CD4-positive, alpha-beta T cell treated with Interleukin-17A for 4 hours (primary cell): Measurements from ENCODE around the gene TMC7.

ENCODE experiments used
- DNase-seq: peaks from one replicate; pipeline ENCODE4 v3.0.0-alpha.2; 2020; ENCODE audit warnings: mixed read lengths

Gene TMC7

DNA sequence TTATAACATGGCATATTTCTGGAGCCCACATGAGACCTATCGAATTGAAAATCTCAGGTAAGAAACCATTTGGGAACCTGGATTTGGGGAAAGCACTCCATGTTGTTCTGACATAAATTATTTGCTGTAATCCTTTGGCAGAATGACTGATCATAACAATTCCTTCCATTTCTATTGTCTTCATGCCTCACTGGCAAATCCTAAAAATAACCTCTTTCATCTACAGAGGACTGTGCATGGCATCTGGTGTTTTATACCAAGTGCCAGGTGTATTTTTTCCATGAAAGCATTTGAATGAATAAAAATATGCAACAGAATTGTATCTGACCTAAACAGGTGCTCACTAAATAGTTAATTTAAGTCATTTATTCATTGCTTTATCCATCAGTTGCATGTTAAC, 50.0 kb downstream of the TMC7 start:
- DNase-seq, result no peak

DNA sequence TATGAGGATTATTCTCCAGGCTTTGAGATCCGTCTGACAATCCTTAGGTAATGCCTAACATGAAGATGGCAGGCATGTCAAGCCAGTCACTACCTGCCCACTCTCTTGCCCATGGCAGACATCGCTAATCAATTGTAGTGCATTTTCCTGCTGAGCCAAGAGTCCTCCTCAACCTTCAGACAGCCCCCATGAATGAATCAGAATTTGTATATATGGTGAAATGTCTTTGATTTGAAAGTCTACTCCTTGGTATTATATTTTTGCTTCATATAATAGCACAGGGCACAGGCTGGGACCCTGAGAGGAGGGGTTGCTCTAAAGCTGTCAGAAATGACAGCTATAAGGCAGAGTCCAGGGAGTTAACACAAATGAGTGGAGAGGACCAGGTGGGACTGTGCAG, 56.7 kb downstream of the TMC7 start:
- DNase-seq, result no peak

DNA sequence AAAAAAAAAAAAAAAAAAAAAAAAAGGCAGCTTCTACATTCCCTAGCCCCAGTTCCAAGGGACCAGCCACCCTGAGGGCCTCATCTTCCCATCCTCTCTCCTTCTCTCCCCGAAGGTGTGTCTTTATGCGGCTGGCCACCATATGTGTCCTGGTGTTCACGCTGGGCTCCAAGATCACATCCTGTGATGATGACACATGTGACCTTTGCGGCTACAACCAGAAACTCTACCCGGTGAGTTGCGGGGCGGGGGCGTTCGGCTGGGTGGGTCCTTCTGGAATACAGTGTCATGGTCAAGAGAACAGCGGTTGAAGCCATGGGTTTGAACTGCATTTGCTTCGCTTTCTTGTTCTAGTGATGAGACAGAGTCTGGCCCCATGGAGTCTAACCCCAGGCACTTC, 61.0 kb downstream of the TMC7 start:
- DNase-seq, result no peak

DNA sequence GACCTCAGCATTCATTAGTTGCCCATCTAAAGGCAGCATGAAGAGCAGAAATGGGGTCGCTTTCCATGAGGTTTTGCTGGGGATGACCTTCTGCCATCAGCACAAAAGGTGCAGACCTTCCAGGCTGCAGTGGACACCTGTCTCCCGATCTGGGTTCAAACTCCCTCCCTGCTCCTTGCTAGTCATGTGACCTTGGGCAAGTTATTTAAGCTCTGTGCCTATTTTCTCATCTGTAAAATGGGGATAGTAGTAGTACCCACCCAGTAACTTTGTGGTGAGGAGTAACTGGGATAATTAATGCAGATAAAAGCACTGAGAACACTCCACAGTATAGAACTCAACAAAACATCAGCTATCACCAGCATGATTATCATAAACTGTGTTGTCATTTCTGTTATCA, 62.3 kb downstream of the TMC7 start:
- DNase-seq, result no peak

DNA sequence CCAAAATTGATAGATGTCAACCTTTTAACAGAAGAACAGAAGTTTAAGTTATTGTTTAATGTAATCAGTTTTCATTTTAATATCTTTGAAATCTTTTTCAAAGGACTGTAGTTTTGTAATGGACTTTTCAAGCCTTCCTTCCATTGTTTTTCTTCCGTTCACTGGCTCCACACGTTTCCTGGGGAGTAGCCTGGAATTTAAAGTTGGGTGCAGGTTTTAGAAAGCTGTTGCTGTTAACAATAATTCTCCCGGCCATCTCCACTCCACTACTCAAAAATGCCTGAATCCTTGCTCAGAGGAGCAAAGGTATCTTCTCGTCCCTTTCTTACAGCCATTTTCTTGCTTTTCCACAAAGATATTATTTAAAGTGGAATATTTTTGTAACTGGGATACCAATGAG, 79.0 kb downstream of the TMC7 start:
- no peak for DNase-seq

DNA sequence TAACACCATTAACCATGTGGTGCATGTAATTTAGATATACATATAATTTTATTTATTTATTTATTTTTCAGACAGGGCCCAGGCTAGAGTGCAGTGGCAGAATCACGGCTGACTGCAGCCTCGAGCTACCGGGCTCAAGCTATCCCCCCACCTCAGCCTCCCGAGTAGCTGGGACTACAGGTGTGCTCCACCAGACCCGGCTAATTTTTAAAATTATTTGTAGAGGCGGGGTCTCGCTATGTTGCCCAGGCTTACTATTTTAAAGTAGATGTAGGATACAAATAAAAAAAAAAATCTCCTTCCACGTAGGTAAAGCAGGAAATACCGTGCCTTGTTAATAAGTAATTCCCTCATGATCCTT, 83.2 kb downstream of the TMC7 start:
- peak; percentile 5 for DNase-seq

DNA sequence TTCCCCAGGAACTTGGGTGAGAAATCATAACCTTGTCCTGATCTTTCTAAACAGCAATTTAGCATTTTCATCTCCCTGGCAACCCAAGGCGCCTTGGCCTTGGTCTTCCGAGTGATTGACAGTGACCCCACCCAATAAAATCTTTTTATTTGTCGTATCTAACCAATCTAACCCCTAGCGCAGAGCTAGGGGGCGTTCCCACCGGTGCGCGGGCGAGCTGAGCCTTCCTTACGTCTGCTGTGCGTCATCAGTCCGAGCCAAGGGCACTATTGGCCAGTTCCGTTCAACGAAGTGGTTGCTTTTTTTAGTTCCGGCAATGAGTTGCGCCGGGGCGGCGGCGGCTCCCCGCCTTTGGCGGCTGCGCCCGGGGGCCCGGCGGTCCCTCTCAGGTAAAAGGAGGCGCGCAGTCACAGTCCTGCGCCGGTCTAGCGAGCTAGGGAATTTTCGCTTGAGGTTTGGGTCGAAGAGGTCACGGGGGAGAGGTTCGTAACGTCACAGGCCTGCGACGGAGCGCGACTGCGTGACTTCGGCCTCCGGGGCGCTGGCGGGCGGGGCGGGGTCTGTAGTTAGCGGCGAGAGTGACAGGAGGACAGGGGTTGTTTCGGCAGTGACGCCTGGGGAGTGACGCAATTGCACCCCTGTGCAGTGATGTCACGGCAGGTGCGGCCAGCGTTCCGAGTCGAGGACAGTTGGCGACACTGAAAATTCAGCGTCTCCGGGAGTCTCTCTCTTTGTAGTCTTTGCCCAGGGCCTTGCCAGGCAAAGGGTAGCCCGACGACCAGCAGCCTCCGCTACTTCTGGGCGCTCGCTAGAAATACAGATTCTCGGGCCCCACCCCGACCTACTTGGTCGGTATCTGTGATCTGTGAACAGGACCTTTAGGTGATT, 83.9 kb downstream of the TMC7 start, which contains the start of gene COQ7:
TSS of gene COQ7 (plus strand) at position 266 of the 888 bp plus-strand sequence. CDS start at position 317, 51 bp downstream.
- DNase-seq, result peak; percentile 97

DNA sequence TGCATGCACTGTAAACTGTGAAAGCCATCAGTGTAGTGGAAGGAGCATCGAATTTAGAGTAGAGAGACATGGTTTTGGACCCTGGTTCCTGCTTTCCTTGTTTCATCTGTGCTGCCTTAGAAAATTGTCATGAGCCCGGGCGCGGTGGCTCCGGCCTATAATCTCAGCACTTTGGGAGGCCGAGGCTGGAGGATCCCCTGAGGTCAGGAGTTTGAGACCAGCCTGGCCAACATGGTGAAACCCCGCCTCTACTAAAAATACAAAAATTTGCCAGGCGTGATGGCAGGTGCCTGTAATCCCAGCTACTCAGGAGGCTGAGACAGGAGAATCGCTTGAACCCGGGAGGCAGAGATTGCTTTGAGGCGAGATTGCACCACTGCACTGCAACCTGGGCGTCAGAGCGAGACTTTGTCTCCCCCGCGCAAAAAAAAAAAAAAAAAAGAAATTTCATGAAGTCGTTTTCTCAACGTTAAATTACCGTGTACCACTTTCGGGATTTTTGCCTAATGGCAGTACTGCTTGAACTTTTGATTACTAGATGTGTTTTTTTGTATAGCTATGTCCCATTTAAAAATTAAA, 84.6 kb downstream of the TMC7 start:
- DNase-seq, result no peak

DNA sequence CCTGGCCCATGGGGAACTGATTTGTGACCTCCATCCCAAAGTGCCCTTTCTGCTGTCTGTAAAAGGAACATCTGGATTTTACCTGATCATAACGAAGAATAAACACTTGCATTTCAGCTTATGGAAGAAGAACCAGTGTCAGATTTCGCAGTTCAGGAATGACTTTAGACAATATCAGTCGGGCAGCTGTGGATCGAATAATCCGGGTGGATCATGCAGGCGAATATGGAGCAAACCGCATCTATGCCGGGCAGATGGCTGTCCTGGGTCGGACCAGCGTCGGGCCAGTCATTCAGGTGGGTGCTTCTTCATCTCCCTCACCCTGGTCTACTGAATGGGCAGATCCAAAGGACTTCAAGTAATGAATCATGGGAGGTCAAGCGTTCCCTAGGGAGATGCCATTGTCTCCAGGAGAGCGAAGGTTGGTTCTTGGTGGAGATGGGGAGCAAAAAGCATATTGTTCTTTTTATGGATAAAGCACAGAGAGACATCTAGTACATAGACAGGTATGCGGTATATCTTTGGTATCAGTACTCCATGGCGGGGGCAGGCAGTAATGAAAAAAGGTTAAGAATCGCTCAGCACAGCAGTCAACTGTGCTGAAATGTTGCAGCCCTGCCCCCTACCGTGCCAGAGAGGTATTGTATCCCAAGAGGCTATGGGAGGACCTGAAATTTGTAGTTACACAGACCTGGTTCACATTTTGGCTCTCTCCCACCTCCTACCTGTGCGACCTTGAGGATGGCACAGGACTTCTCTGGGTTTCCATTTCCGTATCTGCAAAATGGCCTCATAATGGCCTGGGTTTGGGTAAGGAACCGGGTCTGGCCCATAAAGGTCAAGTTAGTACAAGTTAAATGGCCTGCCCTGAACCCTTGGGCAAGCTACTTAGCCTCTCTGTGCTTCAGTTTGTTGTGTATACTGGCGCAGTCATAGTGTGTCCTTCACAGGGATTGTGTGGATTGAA, 88.4 kb downstream of the TMC7 start:
- peak; percentile 58 for DNase-seq

DNA sequence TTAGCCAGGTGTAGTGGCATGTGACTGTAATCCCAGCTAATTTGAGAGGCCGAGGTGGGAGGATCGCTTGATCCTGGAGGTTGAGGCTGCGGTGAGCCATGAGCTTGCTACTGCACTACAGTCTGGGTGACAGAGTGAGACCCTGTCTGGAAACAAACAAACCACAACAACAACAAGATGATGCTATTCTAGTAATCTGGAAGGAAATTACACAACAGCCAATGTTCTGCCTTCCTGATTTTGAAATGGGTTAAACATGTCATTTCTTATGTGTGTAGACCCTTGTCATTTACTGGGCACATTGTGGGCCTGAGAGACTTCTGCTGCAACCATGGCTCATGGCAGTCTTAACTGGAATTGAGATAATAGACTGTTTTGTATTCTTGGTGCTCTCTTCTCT, 89.6 kb downstream of the TMC7 start:
- no peak for DNase-seq

DNA sequence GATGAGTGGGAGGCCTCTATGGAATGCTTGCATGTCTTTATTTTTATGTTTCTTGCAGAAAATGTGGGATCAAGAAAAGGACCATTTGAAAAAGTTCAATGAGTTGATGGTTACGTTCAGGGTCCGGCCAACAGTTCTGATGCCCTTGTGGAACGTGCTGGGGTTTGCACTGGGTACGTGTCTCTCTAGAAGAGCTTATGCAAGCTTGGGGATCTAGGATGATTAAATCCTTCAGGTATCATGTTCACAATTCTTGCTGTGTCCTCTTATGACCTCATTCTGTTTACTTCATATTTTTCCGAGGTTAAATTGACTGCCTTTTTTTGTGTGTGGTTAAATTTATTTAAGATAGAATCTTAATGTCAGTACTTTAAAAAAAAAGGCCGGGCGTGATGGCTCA, 90.1 kb downstream of the TMC7 start:
- DNase-seq, result no peak

DNA sequence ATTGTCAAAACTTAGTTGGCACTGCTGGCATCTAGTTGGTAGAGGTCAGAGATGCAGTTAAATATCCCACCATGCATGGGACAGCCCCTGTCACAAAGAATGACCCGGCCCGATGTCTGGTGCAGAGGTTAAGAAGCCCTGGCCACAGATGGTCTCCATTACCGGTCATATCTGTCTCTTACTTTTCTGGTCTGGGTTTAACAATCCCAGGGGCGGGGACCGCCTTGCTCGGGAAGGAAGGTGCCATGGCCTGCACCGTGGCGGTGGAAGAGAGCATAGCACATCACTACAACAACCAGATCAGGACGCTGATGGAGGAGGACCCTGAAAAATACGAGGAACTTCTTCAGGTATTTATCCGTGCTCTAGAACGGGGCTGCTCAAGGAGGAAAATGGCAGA, 91.8 kb downstream of the TMC7 start:
- no peak for DNase-seq

DNA sequence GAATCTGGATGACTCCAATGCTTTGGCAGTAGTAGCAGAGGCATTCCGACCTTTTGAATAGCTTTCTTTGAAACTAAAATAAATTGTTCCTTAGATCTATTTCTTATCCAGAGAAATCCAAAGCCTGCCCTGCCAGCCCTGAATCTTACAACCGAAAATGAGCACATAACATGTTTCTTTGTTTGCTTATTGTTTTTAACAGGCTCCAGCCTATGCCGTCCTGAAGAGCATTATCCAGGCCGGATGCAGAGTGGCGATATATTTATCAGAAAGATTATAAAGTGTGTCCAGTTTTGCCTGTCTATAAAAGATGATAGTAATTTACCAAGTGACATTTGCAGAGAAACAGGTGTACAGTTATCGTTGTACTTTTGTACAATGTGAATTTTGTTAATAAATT, 94.1 kb downstream of the TMC7 start:
- no peak for DNase-seq

DNA sequence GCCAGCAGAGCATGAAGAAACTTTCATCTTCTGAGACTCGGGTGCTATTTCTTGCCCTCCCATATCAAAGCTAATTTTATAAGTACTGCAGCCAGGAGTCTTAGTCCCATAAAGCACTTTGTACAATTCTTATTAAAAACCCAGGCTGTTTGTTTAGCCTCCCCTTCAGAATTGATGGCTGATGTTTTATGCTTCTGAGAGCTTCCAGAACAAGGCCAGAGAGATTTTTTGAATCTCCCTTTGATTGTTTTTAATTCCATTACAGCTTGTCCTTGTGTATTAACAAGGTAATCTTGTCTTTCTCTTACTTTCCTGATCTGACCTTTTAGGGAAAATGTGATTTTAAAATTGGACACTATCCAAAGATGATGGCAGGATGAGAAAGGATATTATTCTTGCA, 99.9 kb downstream of the TMC7 start:
- no peak for DNase-seq

DNA sequence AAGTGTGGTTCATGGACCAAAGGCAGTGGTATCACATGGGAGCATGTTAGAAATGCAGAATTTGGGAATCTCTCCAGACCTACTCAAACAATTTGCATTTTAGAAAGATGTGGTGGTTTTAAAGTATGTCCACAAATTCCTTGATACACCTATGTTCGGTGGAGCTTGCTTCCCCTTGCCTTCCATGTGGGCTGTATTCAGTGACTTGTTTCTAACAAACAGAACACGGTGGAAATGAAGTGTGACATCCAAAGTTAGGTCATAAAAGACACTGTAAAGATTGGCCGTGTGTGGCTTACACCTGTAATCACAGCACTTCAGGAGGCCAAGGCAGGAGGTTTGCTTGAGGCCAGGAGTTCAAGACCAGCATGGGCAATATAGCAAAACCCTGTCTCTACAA, 100.4 kb downstream of the TMC7 start:
- DNase-seq, result no peak

DNA sequence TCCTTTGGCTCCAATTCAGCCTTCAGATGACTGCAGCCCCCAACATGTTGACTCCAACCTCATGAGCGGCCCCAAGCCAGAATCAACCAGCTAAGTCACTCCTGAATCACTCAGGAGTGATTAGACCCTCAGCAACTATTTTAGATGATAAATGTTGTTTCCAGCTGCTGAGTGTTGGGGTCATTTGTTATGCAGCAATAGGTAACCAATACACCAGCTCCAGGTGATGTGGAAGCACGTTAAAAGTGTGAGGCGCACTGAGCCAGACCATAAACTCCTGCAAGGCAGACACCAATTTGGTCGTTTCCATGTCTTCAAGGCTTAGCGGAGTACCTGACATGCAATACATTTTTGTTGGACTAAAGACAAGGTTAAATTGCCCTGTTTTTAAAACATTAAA, 101.1 kb downstream of the TMC7 start:
- DNase-seq, result no peak

DNA sequence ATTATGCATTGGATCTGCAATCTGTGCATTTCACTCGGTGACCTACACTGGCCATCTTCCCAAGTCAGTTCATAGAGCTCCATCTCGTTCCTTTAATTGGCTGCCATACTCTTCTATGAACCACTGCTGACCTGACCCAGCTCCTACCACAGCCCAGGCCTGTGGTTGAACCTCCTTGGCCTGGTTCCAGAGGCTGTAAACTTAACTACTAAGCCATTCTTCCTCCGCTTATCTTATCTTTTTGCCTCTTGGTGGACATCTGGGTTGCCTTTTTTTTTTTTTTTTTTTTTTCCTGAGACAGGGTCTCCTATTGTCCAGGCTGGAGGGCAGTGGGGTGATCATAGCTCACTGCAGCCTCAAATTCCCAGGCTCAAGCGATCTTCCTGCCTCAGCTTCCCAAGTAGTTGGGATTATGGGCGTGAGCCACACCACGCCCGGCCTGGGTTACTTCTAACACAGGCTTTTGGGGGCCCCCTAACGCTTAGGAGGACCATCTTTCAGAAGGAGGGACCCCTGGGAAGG, 102.0 kb downstream of the TMC7 start:
- no peak for DNase-seq

DNA sequence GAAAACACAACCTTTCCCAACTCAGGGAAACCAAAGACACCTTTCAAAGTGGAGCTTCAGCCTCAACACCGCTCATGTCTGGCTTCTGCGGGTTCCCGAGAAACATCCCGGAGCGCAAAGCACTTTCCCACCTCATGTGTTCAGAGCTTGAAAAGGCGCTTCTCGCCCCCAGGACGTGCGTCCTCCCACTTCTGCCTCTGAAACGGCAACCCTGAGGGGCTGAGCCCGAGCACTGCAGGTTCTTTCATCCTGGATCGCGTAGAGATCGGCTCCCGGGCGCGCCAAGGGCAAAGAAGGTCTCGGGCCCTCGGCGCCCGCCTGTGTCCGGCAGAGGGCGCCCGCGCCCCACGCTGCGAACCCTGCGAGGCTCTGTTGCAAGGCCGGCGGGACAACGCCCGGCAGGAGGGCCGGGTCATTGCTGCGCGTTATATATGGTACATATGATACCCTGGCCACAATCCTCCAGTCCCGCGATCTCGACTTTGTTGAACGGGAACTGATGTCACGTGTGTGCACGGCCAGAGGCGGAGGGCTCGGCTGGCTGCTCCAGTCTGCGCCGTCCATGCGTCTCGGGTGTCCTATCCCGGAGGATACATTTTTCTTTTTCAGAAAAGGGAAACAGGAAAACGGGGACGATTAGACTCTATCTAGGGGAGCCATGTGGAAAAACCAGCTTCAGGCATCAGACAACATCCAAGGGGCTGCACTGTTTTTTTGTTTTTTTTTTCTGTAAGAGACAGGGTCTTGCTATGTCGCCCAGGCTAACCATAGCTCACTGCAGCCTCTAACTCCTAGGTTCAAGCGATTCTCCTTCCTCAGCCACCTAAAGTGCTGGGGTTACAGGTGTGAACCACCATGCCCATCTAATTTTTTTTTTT, 102.8 kb downstream of the TMC7 start:
- DNase-seq, result peak; percentile 84

DNA sequence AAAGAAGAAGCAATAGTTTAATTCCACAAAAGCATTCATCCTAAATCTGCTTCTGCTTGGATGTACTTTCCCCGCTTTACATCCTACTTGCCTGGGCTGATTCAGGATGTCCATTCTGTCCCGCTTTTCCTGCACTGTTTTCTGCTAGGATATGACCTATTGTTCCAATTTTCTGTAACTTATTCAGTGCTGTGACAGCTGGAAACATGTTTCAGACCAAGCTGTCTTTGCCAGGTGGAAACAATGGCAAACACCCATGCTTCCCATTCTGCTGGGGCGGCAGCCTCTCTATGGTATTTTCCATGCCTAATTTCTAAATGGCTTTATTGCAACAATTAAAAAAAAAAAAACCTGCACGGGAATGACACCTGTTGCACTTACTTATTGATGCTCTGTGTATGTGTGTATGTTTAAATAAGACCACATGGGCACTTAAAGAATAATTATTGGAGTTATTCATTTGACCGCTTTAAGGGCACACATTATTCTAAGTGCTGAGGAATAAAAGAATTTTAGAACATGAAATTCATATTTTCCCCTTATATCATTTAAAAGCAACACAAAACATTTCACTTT, 104.7 kb downstream of the TMC7 start:
- DNase-seq, result no peak

DNA sequence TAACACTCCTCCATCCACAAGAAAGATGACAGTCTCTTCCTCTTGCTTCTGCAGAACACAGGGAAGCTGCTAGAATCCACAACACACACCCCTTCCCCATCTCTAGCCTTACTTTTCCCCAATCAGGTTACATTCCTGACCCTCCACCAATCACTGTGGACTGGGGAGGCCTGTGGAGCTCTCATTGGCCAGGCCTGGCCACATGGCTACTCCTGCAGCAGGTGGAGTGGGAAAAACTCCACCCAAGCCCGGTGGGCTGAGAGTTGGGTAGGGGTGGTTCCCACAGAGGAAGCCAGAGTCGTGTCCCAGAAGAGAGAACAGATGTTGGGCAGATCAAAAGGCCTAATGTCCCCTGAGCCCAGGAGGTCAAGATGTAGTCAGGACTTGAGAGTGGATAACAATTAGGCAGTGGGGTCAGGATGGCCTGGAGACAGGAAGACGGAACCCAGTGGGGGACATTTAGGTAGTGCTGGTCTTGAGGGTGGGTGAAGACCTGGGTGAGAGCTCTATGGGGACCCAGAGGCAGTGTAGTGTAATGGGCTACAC, 105.7 kb downstream of the TMC7 start:
- no peak for DNase-seq

DNA sequence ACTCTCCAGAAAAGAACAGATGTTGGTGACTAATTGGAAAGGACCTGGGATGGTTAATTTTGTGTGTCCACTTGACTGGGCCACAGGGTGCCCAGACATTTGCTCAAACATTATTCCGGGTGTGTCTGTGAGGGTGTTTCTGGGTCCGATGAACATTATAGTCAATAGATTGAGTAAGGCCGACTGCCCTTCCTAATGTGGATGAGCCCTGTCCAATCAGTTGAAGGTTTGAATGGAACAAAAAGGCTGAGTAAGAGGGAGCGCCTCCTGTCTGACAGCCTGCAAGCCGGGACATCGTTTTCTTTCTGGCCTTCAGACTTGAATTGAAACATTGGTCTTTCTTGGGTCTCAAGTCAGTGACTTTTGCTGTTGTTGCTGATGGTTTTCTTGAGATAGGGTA, 107.2 kb downstream of the TMC7 start:
- DNase-seq, result no peak
